Measurements from ENCODE around the gene DOK7.
"Not testable (repeated sequence)": the region's sequence is repeated elsewhere in the genome, so short reads cannot be mapped to it uniquely, and the experiment has no call there.

DOK7 gene

DNA sequence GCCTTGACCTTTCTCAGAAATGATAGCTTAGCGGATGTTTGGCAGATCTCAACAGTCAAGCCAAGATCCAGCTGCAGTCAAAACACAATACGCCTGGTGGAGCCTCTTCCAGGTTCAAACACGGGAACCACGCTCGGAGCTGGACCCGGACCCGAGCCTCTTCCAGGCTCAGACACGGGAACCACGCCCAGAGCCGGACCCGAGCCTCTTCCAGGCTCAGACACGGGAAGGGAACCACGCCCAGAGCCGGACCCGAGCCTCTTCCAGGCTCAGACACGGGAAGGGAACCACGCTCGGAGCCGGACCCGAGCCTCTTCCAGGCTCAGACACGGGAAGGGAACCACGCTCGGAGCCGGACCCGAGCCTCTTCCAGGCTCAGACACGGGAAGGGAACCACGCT, 48.5 kb downstream of the DOK7 start:
- not testable (repeated sequence) for FAIRE-seq

DNA sequence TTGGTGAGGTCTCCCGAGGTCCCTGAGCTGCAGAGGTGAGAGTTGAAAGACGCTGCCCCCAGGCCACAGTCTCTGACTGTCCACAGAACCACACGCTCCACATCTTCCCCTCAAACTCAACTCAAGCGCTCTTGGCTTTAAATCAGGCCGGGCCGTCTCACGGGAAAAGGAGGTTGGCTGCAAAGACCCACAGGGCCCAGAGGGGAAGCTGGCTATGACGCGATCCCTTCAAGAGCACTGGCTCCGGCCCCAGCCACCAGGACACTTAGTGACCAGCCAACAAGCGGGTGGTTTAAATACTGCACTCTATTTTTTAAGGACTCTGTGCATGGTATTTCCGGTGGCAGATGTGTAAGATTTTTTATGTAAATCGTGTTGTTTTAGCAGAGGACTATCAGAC, 49.2 kb downstream of the DOK7 start:
- FAIRE-seq, result no peak

DNA sequence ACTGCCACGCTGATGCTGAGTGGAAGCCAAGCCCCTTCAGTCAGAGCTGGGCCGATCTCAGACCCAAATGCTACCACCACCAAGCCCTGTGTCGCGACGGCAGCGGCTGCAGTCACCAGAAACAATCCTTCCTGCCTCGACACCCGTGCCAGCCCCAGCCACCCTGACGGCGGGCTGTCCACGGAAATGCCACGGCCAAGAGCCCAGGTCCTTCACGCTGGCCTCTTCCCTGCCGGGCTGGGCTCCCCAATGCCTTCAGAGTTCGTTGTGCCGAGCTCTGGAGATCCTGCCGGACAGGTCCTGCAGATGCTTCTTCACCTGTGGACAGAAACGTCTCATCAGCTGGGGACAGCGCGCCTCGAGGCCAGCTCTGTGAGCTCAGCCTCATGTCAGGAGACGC, 49.6 kb downstream of the DOK7 start:
- FAIRE-seq, result no peak

DNA sequence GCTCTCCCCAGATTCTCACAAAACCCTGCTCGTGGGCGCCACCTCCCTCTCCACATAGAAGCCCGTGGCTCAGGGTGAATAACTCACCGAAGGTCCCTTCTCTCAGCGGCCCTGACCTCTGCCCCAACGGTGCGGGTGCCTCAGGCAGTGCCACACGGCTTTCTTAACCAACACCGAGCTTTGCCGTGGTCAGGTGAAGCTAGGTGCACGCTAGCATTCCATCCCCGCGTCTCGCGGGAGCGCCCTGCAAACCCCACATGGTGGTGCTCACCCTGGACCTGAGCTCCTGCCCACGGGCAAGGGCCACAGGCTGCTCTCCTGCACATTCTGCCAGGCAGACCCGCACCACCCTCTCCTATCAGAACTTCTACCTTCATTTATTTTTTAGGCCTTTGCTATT, 50.7 kb downstream of the DOK7 start:
- no peak for FAIRE-seq

DNA sequence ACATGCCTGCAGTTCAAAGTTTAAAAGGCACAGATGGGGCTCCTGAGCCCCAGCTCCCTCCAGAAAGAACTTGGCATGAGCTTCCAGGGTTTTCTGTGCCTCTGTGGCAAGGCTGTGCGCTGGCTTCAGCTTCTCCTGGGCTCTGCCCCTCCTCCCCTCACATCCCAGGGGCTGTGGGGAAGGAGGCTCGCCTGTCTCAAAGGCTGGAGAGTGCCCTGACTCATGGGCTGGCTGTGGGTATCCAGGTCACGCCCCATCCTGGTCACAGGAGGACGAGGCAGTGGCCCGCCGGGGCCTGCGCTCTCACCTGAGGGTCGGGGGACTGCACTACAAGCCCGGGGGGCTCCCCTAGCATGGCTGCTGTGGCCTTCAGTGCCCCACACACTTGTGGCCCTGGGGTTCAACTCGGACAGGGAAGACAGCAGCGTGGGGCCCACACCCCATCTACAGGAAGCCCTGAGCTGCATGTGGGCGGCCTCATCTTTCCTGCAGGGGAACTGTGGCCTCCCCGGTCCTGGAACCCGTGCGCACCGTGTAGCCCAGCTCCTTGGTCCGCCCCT, 51.2 kb downstream of the DOK7 start:
- FAIRE-seq, result no peak

DNA sequence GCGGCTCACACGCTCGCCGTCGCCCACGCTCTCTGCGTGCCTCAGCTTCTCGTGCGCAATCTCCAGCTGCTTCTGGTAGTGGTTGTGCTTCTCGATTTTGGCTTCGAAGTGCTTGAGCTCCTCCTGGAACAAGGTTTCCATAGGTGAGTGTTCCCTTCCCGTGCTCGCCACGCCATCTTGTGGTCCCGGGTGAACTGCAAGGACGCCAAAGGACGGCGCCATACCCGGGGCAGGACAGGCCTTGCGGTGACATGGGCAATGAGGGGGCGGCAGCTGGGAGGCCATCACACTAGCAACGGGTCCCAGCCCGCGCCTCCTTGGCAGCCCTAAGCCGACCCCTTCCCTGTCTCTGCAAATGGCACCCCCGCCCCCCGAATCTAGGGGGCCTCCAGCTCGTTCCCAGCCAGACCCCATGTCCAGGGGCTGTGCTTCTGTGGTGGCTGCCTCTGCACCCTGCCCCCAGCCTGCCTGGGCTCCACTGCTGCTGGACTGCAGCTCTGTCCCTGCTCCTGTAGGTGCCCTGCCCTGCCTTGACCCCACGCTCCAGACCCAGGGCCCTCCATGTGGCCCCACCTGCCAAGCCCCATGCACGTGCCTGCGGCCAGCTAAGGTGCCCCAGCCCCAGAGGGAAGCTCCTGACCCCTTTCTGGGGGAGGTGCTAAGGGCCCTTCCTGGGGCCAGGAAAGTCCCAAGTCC, 51.8 kb downstream of the DOK7 start:
- no peak for FAIRE-seq

DNA sequence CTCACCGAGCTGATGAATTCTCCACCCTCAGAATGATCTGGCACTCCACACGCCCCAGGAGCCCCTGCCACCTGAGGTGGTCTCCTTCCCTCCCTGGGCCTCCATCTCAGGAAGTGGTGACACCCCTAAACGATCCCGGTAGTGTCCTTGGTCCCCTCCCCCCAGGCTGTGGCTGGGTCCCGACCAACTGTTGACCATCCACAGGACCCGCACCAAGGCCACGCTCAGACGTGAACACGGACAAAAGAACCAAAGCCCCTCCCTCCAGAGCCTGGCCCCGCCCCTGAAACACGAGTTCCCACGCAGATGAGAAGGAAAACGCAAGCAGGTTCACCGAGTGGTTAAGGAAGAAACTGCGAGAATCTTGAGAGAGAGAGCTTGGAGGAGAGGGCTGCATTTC, 52.5 kb downstream of the DOK7 start:
- no peak for FAIRE-seq

DNA sequence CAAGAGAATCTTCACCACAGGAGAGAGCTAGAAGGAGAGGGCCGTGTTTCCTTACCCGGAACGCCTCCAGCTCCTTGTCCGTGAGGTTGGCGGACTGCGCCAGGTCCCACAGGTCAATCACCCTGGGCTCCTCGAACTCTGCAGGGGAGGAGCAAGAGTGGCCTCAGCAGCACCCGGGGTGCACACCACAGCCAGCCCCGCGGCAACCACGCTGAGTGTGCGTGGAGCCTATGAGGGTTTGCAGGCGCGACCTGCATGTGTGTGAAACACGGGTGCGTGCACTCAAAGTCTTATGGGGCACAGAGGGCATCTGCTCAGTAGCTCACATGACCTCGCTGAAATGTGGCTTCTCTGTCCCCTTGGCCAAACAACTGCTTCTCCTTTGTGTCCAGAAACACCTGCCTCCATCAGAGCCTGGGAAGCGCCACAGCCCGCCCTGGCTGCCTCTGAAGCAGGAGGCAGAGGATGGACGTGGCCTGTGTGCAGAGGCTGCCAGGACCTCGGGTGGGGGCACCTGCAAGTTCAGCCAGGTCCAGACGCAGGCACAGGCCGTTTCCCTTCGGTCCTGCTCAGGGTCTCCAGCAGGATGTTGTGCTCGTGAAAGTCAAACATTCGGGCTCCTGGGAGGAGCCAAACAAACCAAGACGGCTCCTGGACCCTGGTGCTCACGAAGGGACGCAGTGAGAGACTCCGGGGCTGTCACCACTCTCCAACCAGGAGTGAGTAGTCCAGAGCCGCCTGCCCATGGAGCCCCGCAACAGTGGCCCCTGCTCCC, 53.1 kb downstream of the DOK7 start:
- FAIRE-seq, result no peak

DNA sequence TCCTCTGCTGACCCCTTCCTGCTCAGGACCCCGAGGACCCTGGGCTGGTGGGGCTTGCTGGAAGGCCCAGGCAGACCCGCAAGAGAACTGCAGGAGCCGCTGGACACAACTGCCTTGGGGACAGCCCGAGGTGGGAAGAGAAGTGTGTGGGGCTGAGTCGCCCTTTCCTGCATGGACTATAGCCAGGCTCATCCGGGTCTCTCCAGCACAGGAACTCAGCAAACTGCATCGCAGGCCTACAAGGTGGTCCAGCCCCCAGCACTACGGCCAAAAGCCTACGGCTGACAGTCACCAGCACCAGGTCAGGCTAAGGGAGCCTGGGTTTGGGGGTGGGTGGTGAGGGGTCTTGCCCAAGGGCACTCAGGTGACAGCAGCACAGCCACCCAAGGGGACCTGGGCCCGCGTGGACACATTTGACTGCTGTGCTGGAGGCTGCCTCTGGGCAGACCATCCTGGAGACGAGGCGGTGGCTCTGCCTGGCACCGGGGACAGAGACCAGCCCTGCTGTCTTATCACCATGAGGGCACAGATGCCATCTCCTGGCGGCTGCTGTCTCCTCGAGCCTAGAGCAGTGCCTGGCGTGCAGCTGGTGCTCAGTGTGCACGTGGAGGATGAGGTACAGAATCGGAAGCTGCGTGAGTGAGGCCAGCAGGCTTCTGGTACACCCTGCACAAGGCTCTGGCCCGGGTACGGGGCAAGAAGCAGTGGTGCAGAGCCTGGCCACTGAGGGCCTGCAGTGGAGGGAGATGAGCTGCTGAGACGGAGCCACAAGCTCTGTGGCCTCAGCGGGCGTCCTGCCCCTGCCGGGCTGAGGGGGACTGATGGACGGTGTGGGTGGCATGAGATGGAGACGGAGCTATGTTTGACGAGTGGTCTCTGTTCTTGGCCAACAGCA, 54.0 kb downstream of the DOK7 start:
- FAIRE-seq, result no peak

DNA sequence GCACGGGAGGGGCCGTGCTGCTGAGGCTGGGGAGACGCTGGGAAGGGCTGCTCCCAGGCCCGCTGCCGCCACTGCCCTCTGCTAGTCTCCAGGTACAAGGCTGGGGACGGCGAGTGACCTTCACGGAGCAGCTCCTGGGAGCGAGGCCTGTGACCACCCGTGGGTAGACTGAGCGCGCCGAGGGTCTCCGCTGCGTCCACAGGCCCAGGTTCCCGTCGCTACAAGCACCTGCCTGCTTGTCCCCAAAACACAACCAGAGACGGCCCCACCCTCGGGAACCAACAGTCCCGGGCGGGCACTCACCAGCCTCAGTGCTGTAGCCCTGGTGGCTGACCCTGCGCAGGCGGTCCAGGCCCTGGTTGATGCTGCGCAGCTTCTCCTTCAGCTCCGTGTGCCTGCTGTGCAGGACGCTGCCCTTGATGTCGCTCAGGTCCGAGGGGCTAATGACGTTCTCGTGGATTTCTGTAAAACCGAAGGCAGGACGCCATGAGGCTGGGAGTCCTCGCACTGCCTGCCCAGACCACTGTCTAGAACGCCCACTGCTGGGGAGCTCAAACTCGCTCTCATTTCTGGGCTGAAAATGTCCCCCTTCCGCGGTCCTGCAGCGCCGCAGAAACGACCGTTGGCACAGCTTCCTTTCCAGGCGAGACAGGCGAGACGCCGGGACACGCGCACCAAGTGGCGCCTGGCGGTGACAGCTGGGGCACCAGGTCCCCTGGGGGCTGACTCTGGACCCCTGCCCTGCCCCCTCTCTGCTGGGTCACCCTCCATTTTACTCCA, 54.8 kb downstream of the DOK7 start:
- no peak for FAIRE-seq

DNA sequence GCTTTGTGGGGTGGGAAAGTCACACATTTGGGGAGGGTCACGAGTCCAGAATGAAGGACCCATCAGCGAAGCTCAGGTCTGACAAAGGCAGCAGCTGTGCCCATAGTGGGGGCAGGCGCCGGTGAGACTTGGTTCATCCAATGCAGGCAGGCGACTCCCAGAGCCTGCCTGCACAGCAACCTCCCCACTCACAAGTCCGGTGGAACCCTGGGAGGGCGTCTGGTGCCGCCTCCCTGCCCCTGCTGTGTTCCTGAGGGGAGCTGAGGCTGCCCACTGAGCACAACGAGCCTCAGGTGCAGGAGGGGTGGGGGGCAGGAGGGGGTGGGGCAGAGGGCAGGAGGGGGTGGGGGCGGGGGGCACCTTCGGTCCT, 55.4 kb downstream of the DOK7 start:
- FAIRE-seq, result no peak

DNA sequence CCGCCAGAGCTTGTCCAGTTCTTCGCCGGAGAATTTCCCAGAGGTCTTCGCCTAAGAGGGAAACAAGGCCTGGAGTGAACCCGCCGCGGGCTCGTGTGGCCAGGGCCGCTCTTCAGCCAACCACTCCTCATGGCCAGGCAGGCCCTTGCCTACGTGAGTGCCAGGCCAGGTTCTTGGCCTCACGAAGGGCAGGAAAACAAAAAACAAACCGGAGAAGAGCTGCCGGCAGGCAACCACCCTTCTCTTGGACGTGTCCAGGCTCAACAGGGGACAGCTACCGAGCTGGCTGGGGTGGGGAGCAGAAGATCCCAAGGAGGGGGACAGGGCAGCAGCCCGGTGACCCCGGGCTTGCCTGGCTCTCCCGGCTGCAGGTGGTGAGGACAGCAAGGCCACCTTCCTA, 55.8 kb downstream of the DOK7 start:
- no peak for FAIRE-seq

DNA sequence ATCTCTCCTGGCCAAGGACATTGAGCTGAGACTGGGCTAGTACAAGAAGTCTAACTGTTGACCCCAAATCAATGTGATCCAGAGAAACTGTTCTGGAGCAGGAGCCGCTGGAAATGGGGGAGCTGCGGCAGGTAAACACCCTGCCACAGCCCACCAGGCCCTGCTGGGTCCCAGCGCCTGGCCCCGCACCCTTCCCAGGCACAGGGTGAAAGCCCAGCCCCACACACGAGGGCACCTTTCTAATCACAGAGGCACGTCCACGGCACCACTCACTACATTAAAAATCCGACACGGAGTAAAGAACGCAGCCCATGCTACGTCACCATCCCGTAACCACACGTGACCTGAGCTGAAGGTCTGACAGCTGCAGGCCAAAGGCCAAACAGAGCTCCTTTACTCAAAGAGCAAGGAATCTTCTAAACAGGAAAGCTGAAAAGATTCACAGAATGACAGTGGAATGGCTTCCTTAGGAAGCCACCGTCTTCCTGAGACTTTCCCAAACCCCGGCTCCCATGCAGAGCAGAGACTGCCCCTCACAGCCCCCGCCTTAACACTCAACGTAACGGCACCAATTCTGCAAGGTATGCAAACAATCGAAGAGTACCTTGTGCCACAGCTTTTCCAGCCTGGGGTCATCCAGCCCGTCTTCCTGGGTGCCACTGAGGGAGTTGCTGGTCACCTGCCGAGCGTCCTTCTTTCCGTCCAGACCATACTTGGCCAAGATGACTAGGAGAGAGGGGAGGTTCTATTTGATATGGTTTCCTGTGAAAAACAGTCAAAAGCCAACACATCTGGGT, 56.6 kb downstream of the DOK7 start:
- FAIRE-seq, result no peak

DNA sequence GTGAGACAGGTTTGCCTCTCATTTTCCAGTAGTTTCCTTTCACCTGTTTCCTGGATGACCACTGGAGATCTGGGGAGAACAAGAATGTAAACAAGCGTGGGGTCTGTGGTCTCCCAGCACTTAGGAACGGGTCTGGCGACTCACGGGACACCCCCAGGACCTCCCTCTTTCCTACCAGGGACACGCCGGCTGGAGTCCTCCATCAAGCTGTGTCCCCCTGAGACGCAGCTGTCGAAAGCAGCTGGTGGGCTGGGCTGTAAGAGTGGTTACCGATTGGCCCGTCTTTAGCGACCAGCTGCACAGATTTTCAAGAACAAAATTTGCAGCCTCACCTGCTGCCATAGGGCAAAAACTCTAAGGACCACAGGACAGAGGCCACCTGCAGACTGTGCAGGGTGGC, 57.2 kb downstream of the DOK7 start:
- FAIRE-seq, result no peak

DNA sequence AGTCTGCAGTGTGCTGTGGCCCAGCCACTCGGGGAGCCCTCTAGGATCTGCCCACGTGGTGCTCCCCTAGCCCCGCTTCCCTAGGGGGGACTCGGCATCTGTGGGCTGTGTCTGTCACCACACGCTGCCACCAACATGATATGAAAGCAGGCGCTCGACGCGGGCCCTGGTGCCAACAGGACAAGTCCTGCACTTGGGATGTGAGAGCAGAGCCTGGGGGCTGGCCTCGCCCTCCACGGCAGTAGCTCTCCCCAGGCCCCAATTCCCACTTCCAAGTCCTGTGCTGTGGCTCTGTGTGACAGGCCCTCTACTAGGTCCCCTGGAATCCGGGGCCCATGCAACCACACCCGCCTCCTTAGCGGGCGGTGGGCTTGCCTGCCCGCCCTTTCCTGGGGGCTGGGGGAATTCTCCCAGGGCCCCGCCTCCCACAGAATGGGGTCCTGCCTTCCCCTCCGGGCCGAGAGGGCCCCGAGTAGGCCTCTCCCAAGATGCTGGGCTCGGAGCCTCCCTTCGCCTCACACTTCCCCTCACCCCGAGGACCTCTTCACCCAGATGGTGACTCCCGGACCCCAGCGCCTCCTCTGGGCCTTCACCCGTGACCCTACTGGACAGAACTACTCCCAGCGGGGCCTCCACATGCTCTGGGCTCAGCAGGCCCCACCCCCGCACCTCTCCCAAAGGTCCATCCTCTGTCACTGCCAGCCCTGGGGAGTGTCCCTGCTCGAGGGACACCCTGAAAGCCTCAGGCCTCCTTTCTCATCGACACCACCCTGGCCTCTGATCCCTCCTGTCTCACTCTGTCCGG, 57.9 kb downstream of the DOK7 start:
- FAIRE-seq, result no peak

DNA sequence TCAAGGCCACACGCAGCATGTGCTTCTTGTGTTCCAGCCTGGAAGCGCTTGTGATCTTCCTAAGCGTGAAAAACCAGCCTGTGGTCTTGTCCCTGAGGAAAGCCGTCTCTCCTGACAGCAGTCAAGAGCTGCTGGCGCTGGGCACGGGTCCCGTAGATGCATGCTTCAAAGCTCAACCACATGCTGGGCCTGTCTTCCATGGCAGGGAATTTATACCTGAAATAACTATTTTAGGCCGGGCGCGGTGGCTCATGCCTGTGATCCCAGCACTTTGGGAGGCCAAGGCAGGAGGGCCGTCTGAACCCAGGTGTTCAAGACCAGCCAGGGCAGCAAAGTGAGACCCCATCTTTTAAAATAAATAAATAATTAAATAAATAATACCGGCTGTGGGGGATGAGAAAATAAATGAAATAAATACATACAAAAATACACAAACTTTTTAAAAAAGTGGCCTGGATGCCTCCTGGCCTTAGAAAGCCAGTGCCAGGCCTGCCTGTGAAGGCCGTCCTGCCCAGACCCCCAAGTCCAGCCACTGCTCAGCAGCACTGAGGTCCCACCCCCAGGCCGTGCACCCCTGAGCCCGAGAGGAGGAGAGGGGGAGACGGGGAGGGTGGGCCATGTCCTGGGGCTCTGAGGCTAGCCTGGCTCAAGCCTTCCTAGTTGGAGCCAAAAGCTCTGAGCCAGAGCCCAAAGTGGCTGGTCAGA, 58.7 kb downstream of the DOK7 start:
- FAIRE-seq, result no peak

DNA sequence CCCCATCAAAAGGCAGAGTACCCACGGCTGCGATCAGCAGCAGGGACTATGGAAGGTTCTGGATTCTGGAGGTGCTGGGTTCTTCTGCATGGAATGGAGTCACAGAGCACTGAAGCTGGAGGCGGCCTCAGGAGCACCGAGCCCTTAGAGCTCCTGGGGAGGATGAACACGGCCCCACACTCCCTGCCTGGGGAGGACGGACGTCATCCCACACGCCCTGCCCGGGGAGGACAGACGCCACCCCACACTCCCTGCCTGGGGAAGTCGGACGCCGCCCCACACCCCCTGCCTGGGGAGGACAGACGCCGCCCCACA, 59.2 kb downstream of the DOK7 start:
- FAIRE-seq, result no peak

DNA sequence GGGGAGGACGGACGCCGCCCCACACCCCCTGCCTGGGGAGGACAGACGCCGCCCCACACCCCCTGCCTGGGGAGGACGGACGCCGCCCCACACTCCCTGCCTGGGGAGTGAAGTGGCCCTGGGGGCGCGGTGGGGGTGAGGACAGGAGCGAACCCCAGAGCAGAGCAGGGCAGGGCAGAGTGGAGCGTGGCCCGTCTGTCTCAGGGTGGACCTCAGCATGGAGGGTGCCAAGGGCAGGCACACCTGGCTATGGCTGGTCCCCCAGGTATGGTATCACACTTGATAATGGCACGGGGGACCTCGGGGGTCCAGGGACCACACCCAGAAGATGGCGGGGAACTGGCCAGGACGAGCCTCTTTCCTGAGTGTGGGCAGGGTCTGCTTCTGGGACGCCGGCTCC, 59.5 kb downstream of the DOK7 start:
- FAIRE-seq, result no peak

DNA sequence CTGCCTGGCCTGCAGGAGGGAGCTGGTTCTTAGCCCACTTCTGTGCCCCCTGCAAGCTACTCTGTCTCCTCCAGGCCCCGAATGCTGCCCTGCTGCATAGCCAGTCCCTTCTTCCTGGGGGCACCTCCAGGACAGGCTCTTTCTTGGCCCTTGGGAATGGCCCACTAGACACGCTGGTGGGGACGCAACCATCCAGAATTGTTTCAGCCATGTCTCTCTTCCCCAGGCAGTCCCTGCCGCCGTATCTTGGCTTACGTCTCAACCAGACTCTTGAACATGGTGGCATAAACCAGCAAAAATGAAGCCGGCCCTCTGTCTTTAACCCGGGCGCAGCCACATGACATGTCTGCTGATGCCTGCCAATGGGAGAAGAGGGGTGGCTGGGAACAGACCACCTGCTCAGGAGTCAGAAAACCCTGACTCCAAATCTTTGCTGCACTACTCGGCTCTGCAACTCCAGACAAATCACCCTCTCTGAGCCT, 60.1 kb downstream of the DOK7 start:
- FAIRE-seq, result no peak

DNA sequence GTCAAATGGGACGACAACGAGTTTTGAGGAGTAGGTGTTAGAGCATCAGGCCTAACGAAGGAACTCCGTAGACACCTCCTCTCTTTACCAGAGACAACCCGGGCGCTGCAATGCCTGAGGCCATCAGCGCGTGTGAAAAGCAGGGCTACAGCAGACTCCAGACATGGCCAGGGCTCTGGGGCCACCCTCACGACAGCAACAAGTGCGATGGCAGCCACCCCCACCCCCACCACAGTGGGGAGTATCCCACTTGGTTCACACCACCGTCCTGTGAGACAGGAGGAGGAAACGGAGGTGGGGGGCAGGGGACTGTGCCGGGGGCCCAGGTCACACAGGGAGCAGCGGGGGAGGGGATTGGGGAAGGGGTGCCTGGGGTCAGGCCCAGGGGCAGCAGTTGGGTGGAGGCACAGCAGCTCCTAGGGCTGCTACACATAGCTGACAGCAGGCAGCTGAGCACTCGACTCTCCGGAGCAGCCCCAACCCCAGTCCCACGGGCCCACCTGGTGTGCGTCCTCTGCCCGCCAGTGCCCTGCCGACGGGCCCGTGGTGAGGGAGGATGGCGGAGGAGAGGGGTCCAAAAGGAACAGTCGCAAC, 60.6 kb downstream of the DOK7 start:
- no peak for FAIRE-seq
